Testis (tissue), 3 donors: Measurements from ENCODE around the gene TULP1. TPM values are rescaled to one million over a fixed set of nuclear protein-coding genes. Genes with fewer than 3 reads are reported as not detected.
A peak's percentile ranks its signal among the peaks of the same experiment; 100 is the strongest.

Experiments
- DNase-seq: peaks from one replicate; pipeline ENCODE4 v3.0.0-alpha.2; 2019
- H3K27ac ChIP-seq, 2 donors: fragments of 200-600 bp; sonication (generic); one replicate each; pipeline ENCODE4 v1.5.1; 2019
- H3K27me3 ChIP-seq: fragments of 200-600 bp; sonication (generic); one replicate; pipeline ENCODE4 v1.5.1; 2019
- H3K36me3 ChIP-seq: fragments of 200-600 bp; sonication (generic); one replicate; pipeline ENCODE4 v1.5.1; 2017; ENCODE audit warnings: low read depth; ENCODE audit errors: missing control alignments
- H3K4me1 ChIP-seq: fragments of 200-600 bp; sonication (generic); one replicate; pipeline ENCODE4 v1.5.1; 2019
- H3K4me3 ChIP-seq, 2 donors: fragments of 200-600 bp; sonication (generic); one replicate each; pipeline ENCODE4 v1.5.1; 2017 to 2019
- H3K9me3 ChIP-seq: fragments of 200-600 bp; sonication (generic); one replicate; pipeline ENCODE4 v1.5.1; 2017
- POLR2A ChIP-seq: fragments of 450-650 bp; IDR thresholded peaks from one replicate; pipeline ENCODE4 v1.6.1; 2017; ENCODE audit warnings: antibody characterized with exemption, mild to moderate bottlenecking, moderate library complexity
- WGBS, 2 donors: methylation state at CpG; one replicate each; pipeline ENCODE4 v1.1.5; 2018; 5-methylcytosine and 5-hydroxymethylcytosine counted together
- intact Hi-C: fragments of 100-400 bp; cut with DNase I; formaldehyde crosslinking; loops from one replicate; pipeline ENCODE4 v1.15.1; 2023; ENCODE audit warnings: low total_unique reads
- polyA plus RNA-seq: library from polyadenylated mRNA; stranded (reverse); fragments of 350-450 nt; fragmentation: Illumina TruSeq; extraction: RNeasy Lipid Tissue Mini Kit (QIAGEN cat#74804); gene quantifications from one replicate; pipeline ENCODE4 v1.2.3, GENCODE V29; 2014; ENCODE audit warnings: low read depth, low replicate concordance; ENCODE audit not compliant: insufficient read depth
- total RNA-seq, 2 donors: library from RNA; depleted of rRNA; stranded (reverse); fragments of >200 nt; gene quantifications; one replicate each; pipeline ENCODE4 v1.2.3, GENCODE V29; 2016
- TF ChIP-seq, protein P1 (sequence below), 3 experiments: fragments of 450-650 bp in 2 of 3; fragments of 200-600 bp in 1 of 3; sonication (generic) in 1 of 3; IDR thresholded peaks; one replicate each; pipeline ENCODE4 v1.5.1; 2016 to 2019; ENCODE audit warnings: antibody characterized with exemption in 3 of 3, mild to moderate bottlenecking in 2 of 3, moderate library complexity in 1 of 3

The TULP1 gene
- total and polyA plus RNA-seq, 3 donors from 2014 or later = 0.53 to 2.4 (median 0.87) TPM

DNA sequence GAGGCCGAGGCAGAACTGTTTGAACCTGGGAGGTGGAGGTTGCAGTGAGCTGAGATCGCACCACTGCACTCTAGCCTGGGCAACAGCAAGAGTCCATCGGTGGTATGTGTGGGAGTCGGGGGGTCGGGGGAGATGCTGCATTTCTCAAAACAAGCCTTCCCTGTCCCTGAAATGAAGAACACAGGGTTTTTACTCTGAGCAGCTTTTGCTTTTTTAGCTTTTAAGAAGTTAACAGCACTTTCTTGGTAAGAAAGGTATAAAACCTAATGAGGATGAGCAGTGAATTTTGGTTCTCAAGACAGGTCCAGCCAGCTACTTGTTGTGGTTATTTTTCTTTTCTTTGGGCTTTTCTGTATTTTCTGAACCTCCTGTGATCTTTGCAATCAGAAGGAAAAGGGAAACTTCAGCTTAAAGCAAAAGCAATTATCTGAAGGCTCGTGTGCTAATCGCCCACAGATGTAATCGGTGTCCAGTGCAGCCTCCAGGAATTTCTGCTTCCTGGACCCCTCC, 40.8 kb downstream of the TULP1 start:
- TF ChIP-seq, protein P1, sequence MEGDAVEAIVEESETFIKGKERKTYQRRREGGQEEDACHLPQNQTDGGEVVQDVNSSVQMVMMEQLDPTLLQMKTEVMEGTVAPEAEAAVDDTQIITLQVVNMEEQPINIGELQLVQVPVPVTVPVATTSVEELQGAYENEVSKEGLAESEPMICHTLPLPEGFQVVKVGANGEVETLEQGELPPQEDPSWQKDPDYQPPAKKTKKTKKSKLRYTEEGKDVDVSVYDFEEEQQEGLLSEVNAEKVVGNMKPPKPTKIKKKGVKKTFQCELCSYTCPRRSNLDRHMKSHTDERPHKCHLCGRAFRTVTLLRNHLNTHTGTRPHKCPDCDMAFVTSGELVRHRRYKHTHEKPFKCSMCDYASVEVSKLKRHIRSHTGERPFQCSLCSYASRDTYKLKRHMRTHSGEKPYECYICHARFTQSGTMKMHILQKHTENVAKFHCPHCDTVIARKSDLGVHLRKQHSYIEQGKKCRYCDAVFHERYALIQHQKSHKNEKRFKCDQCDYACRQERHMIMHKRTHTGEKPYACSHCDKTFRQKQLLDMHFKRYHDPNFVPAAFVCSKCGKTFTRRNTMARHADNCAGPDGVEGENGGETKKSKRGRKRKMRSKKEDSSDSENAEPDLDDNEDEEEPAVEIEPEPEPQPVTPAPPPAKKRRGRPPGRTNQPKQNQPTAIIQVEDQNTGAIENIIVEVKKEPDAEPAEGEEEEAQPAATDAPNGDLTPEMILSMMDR (IDR thresholded peaks at IDR 0.05) = no peak
- TF ChIP-seq POLR2A = no peak
- H3K4me1 ChIP-seq = peaks cover 29% of the 10 kb centered on the region
- H3K27me3 ChIP-seq = no peaks in the 10 kb centered on the region
- H3K9me3 ChIP-seq = no peaks in the 10 kb centered on the region
- H3K4me3 ChIP-seq = no peak overlapping the region
- intact Hi-C loops = no loop called here
- peak overlapping the region in 1 of 2 donors; percentile 60 for H3K27ac ChIP-seq
- DNase-seq = no peak
- 37 to 47% methylated on average over 8 of the region's 8 CpGs for WGBS, 2 donors
- no peaks in the 10 kb centered on the region for H3K36me3 ChIP-seq

DNA sequence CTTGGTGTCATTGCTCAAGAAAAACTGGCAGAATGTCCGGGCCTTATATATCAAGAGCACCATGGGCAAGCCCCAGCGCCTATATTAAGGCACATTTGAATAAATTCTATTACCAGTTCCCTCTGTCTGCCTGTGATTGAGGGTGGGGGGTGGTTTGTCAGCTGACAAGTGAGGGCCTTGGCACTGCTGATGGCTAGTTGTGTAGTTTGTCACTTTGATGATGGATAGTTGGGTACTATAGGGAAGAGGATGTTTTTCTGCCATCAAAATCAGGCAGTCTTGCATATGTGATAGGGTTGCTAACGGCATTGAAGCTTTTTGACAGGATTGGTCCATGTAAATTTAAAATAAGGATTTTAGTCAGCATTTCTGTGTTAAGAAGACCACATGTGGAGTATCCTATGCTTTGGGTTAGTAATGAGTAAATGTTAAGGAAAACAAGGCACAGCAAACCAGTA, 42.0 kb downstream of the TULP1 start:
- Histone ChIP-seq H3K4me1 (peaks cover 29% of the 10 kb centered on the region), H3K27me3 (no peaks in the 10 kb centered on the region), H3K4me3 (no peak overlapping the region), H3K27ac (peak overlapping the region in 1 of 2 donors; percentile 60), H3K36me3 (no peaks in the 10 kb centered on the region), H3K9me3 (no peaks in the 10 kb centered on the region)
- intact Hi-C loops = no loop called here
- TF ChIP-seq POLR2A = no peak
- TF ChIP-seq, protein P1 (IDR thresholded peaks at IDR 0.05) = no peak
- no peak for DNase-seq
- WGBS, 2 donors = 74 to 79% methylated on average over 3 of the region's 3 CpGs

DNA sequence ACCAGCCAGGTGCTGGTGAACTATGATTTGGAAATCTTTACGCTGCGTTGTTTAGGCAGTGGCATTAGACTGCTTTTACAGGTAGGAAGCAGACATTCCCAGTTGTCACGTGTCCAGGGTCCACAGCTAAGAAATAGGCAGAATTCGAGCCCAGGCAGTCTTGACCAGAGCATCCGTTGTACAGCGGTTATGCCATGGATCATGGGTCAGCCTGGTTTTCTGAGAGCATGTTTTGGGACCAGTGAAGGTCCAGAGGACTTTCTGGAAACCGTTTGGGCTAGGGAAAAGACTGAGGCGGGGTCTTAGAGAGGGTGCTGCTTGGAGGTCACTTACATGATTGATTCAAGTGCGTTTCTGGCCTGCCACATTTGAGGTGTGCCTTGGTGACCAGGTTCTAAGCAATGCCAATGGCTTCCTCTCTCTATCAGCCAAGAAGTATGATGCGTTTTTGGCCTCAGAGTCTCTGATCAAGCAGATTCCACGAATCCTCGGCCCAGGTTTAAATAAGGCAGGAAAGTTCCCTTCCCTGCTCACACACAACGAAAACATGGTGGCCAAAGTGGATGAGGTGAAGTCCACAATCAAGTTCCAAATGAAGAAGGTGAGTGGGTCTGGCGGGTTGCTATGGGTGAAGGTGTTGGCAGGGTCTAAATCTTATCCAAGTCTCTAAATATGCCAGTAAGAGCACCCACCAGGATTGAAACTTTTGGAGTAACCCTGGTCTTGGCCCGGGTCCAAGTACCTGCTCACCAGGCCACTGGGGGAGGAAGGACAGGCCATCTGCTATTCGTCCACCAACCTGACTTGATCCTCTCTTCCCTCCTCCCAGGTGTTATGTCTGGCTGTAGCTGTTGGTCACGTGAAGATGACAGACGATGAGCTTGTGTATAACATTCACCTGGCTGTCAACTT, 42.7 kb downstream of the TULP1 start:
- intact Hi-C loops = no loop called here
- H3K27ac ChIP-seq = peak overlapping the region in 1 of 2 donors; percentile 84
- 44 to 47% methylated on average over 18 of the region's 18 CpGs for WGBS, 2 donors

DNA sequence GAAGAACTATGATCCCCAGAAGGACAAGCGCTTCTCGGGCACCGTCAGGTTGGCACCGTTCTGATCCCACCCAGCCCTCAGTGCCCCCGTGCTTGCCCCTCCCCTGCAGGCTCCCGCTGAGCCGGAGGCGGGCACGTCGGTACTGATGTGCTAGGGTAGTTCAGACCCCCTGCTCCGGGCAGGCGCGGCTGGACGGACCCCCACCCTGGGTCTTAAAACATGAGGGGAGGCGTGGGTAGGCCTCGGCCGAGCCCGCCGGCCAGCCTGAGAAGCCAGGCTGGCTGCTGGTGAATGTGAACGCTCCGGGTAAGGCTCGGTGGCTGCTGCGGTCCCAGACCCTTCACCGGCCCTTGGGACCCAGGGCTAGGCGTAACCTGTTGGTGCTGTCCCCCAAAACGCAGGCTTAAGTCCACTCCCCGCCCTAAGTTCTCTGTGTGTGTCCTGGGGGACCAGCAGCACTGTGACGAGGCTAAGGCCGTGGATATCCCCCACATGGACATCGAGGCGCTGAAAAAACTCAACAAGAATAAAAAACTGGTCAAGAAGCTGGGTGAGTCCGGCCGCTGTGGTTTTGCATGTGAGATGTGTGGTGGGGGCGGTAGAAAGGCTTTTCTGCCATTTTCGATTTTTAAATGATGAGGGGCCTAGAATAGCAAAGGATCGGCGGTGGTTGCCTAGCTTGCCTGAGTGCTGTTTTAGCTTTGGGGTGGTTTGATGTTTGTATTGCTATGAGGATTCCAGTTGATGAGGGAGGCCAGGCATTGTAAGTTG, 43.5 kb downstream of the TULP1 start:
- no peak for TF ChIP-seq POLR2A
- TF ChIP-seq, protein P1 (IDR thresholded peaks at IDR 0.05) = no peak
- DNase-seq = no peak
- 2 to 3% methylated on average over 13 to 37 of the region's 37 CpGs for WGBS, 2 donors
- Histone ChIP-seq H3K9me3 (no peaks in the 10 kb centered on the region), H3K4me1 (peaks cover 29% of the 10 kb centered on the region), H3K4me3 (peak overlapping the region; percentile 73 to 87), H3K27ac (peak overlapping the region; percentile 83 to 84), H3K36me3 (no peaks in the 10 kb centered on the region), H3K27me3 (no peaks in the 10 kb centered on the region)
- intact Hi-C loops = no loop called here

More for the DNA sequence above, 42.7 kb downstream of the TULP1 start:
- DNase-seq = no peak
- H3K9me3 ChIP-seq = no peaks in the 10 kb centered on the region
- H3K4me1 ChIP-seq = peaks cover 29% of the 10 kb centered on the region
- no peak for TF ChIP-seq POLR2A
- TF ChIP-seq, protein P1 (IDR thresholded peaks at IDR 0.05) = no peak
- H3K4me3 ChIP-seq = peak overlapping the region; percentile 73 to 87
- H3K36me3 ChIP-seq = no peaks in the 10 kb centered on the region
- no peaks in the 10 kb centered on the region for H3K27me3 ChIP-seq
